Hepatocyte (in vitro differentiated cells): Measurements from ENCODE around the gene SLC25A31. TPM values are rescaled to one million over a fixed set of nuclear protein-coding genes. Genes with fewer than 3 reads are reported as not detected.

Experiments
- DNase-seq: peaks from one replicate; pipeline ENCODE4 v3.0.0-alpha.2; 2016; ENCODE audit warnings: low spot score
- H2AFZ ChIP-seq: fragments of 200-600 bp; sonication (generic); 2 replicates; pipeline ENCODE4 v1.6.0; 2016; ENCODE audit warnings: antibody characterized with exemption, mild to moderate bottlenecking
- H3K27ac ChIP-seq: fragments of 200-600 bp; sonication (generic); 2 replicates; pipeline ENCODE4 v1.5.1; 2016; ENCODE audit warnings: mild to moderate bottlenecking
- H3K27me3 ChIP-seq: fragments of 200-600 bp; sonication (generic); 2 replicates; pipeline ENCODE4 v1.6.1; 2016
- H3K36me3 ChIP-seq: fragments of 200-600 bp; sonication (generic); replicated peaks from 2 replicates; pipeline ENCODE4 v1.5.1; 2016; ENCODE audit warnings: low read depth; ENCODE audit not compliant: insufficient read depth
- H3K4me1 ChIP-seq: fragments of 200-600 bp; sonication (generic); 2 replicates; pipeline ENCODE4 v1.5.1; 2016; ENCODE audit warnings: mild to moderate bottlenecking, moderate library complexity; ENCODE audit not compliant: insufficient read depth
- H3K4me2 ChIP-seq: fragments of 200-600 bp; sonication (generic); 2 replicates; pipeline ENCODE4 v1.6.0; 2016
- H3K4me3 ChIP-seq: fragments of 200-600 bp; sonication (generic); 2 replicates; pipeline ENCODE4 v1.5.1; 2016; ENCODE audit warnings: mild to moderate bottlenecking
- H3K79me2 ChIP-seq: fragments of 200-600 bp; sonication (generic); 2 replicates; pipeline ENCODE4 v1.6.0; 2017; ENCODE audit warnings: mild to moderate bottlenecking
- H3K9me2 ChIP-seq: fragments of 200-600 bp; sonication (generic); replicated peaks from 2 replicates; pipeline ENCODE4 v1.6.0; 2017; ENCODE audit warnings: mild to moderate bottlenecking; ENCODE audit not compliant: insufficient read depth
- H3K9me3 ChIP-seq: fragments of 200-600 bp; sonication (generic); 2 replicates; pipeline ENCODE4 v1.5.1; 2016; ENCODE audit warnings: low read depth, mild to moderate bottlenecking
- H4K20me1 ChIP-seq: fragments of 200-600 bp; sonication (generic); 2 replicates; pipeline ENCODE4 v1.6.0; 2016; ENCODE audit warnings: mild to moderate bottlenecking; ENCODE audit not compliant: insufficient read depth, poor library complexity, severe bottlenecking
- EZH2 ChIP-seq: fragments of 200-600 bp; sonication (generic); IDR thresholded peaks from 2 replicates; pipeline ENCODE4 v1.6.1; 2016; ENCODE audit warnings: antibody characterized with exemption, mild to moderate bottlenecking, borderline replicate concordance
- EZH2phosphoT487 ChIP-seq: fragments of 200-600 bp; sonication (generic); IDR thresholded peaks from one replicate; pipeline ENCODE4 v1.6.1; 2018; ENCODE audit warnings: antibody characterized with exemption, mild to moderate bottlenecking, low read depth, moderate library complexity; ENCODE audit not compliant: unreplicated experiment, severe bottlenecking
- WGBS: methylation state at CpG from one replicate; pipeline ENCODE4 v1.1.6; 2016; ENCODE audit warnings: low lambda C conversion rate; ENCODE audit errors: missing lambda C conversion rate; 5-methylcytosine and 5-hydroxymethylcytosine counted together
- polyA plus RNA-seq: library from polyadenylated mRNA; unstranded; fragments of >200 nt; fragmentation: Nextera tagmentation; extraction: Ambion mirVana; gene quantifications from 2 replicates; pipeline ENCODE4 v1.2.1, GENCODE V29; 2016
- total RNA-seq: library from RNA; depleted of rRNA; stranded (reverse); fragments of >200 nt; gene quantifications from 2 replicates; pipeline ENCODE4 v1.2.3, GENCODE V29; 2014
- TF ChIP-seq, protein P1 (sequence below): fragments of 200-600 bp; sonication (generic); IDR thresholded peaks from 2 replicates; pipeline ENCODE4 v1.5.1; 2016; ENCODE audit warnings: antibody characterized with exemption, mild to moderate bottlenecking; ENCODE audit not compliant: poor library complexity

Gene SLC25A31
- total and polyA plus RNA-seq, 2 experiments from 2014 or later = not detected

DNA sequence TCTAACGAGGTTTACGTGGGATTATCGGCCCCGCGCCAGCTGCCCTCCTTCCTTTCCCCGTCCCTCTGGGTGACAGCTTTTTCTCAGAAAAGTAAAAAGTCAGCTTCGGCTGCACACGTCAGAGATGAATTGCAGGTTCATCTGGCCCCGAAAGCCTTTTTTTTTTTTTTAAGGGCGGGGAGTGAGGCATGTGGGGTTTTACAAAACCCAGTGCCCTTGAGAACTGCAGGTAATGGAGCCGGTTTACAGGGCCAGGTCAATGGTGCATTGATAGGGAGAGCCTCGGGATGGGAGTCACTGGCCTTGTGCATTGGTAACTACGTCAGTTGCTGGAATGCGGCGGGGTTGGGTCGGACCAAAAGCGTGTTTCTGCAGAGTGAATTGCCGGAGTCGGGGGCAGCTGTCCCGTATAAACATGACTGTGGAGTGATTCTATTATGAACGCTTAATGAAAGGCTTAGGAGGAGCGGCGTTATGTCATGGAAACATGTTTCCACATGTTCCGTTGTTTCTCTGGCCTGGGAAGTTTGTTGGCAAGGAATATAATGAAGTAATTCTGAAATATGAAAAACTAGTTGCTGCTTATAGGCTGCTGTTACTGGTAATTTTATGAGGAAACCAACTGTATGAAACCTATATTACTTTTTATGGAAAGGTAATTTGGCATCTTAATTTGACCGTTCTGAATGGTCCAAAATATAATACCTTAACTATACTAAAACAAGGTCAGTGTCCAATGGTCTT lies 53.0 kb downstream of the SLC25A31 start:
- WGBS = 20% methylated on average over 25 of the region's 25 CpGs

DNA sequence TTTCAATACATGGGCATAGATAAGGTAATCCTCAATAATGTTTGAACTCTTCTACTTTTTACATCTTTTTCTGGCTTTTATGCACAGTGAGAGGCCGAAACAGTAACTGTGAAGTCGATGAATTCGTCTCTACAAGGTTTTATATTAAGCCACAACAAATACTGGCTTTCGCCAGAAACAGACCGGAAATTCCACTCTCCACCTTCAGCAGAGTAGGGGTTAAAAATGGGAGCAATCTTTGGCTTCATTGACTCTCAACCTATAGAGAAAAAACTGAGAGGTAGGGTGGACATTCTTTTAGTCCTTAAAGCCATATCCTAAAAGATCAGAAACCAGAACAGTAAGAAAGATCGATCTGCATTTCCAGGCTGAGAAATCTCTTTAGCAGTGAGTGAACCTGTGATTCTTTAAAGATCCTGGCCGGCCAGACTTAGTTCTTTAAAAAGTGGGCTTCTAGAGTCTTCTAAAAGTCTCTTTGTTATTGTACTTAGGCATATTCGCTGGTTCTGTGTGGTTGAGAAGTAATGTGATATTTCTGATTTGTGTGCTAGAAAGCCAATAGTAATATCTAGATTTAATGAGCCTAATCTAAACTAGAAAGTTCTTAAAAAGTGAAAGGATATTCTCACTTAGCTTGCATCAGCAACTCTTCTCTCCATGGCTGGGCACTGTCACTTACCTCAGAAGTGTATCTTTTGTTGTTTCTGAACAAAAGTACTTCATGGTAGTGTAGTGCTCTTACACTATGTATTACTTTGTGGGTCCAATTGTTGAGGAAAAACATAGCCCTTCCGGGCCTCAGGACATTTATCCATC lies 54.0 kb downstream of the SLC25A31 start:
- Histone ChIP-seq H3K4me2 (peak overlapping the region; percentile 95), H3K79me2 (no peaks in the 10 kb centered on the region), H3K9me3 (no peaks in the 10 kb centered on the region), H4K20me1 (no peaks in the 10 kb centered on the region), H3K27ac (no peak overlapping the region), H2AFZ (no peak overlapping the region), H3K27me3 (no peaks in the 10 kb centered on the region), H3K9me2 (no peaks in the 10 kb centered on the region), H3K36me3 (no peaks in the 10 kb centered on the region), H3K4me1 (no peaks in the 10 kb centered on the region), H3K4me3 (no peak overlapping the region)
- DNase-seq = no peak
- TF ChIP-seq, protein P1, sequence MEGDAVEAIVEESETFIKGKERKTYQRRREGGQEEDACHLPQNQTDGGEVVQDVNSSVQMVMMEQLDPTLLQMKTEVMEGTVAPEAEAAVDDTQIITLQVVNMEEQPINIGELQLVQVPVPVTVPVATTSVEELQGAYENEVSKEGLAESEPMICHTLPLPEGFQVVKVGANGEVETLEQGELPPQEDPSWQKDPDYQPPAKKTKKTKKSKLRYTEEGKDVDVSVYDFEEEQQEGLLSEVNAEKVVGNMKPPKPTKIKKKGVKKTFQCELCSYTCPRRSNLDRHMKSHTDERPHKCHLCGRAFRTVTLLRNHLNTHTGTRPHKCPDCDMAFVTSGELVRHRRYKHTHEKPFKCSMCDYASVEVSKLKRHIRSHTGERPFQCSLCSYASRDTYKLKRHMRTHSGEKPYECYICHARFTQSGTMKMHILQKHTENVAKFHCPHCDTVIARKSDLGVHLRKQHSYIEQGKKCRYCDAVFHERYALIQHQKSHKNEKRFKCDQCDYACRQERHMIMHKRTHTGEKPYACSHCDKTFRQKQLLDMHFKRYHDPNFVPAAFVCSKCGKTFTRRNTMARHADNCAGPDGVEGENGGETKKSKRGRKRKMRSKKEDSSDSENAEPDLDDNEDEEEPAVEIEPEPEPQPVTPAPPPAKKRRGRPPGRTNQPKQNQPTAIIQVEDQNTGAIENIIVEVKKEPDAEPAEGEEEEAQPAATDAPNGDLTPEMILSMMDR = no peak
- TF ChIP-seq EZH2 = no peak
- TF ChIP-seq EZH2phosphoT487 = no peak
- 89% methylated on average over 9 of the region's 9 CpGs for WGBS

More for the DNA sequence above, 53.0 kb downstream of the SLC25A31 start:
- Histone ChIP-seq H3K27ac (peak overlapping the region; percentile 63), H3K4me3 (peak overlapping the region; percentile 79), H3K4me1 (no peaks in the 10 kb centered on the region), H3K27me3 (no peaks in the 10 kb centered on the region), H4K20me1 (no peaks in the 10 kb centered on the region), H3K4me2 (peak overlapping the region; percentile 95), H2AFZ (peak overlapping the region; percentile 82), H3K79me2 (no peaks in the 10 kb centered on the region), H3K9me3 (no peaks in the 10 kb centered on the region), H3K36me3 (no peaks in the 10 kb centered on the region), H3K9me2 (no peaks in the 10 kb centered on the region)
- TF ChIP-seq, protein P1 = no peak
- no peak for TF ChIP-seq EZH2phosphoT487
- no peak for TF ChIP-seq EZH2
- DNase-seq = peak; percentile 64

DNA sequence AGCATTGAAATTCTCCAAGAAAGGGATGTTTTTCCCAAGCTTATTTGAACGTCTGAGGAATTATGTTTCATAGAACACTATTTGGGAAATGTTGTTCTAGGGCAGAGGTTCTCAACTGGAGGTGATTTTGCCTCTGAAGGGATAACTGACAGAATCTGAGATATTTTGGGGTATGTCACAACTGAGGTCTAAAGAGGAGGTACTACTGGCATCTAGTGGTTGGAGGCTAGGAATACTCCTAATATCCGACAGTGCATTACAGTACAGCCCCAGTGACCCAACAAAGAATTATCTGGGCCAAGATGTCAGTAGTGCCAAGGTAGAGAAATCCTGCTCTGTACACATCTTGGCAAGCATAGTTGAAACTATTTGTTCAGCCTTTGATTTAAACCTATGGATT lies 58.3 kb downstream of the SLC25A31 start:
- Histone ChIP-seq H3K4me1 (no peaks in the 10 kb centered on the region), H3K27me3 (no peaks in the 10 kb centered on the region), H3K9me3 (no peaks in the 10 kb centered on the region), H3K9me2 (no peaks in the 10 kb centered on the region), H4K20me1 (no peaks in the 10 kb centered on the region), H3K4me2 (no peak overlapping the region), H3K27ac (no peak overlapping the region), H2AFZ (no peak overlapping the region), H3K79me2 (no peaks in the 10 kb centered on the region), H3K36me3 (no peaks in the 10 kb centered on the region), H3K4me3 (no peak overlapping the region)
- DNase-seq = no peak
- TF ChIP-seq EZH2 = no peak
- TF ChIP-seq, protein P1 = peak; percentile 9
- WGBS = 76% methylated on average over 2 of the region's 2 CpGs
